ENCODE results near the gene VDR.

VDR gene

DNA sequence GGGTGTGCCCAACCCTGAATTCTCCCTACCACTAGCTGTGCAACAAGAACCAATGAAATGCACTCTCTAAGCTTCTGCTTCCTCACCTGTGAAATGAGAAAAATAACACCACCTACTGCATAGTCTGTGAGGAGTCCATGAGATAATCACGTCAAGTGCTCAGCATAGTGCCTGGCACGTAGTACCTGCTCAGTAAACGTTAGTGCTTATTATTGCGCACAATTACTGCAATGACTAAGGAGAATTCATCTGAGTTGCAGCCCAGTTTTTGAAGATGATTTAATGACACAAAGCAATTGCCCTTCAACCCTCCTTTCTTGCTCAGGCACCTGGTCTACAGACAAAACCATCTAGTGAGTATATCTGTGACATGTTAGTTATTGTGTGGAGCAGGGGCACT is 8.8 kb downstream of the VDR start:
- TF ChIP-seq, protein P1, sequence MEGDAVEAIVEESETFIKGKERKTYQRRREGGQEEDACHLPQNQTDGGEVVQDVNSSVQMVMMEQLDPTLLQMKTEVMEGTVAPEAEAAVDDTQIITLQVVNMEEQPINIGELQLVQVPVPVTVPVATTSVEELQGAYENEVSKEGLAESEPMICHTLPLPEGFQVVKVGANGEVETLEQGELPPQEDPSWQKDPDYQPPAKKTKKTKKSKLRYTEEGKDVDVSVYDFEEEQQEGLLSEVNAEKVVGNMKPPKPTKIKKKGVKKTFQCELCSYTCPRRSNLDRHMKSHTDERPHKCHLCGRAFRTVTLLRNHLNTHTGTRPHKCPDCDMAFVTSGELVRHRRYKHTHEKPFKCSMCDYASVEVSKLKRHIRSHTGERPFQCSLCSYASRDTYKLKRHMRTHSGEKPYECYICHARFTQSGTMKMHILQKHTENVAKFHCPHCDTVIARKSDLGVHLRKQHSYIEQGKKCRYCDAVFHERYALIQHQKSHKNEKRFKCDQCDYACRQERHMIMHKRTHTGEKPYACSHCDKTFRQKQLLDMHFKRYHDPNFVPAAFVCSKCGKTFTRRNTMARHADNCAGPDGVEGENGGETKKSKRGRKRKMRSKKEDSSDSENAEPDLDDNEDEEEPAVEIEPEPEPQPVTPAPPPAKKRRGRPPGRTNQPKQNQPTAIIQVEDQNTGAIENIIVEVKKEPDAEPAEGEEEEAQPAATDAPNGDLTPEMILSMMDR (IDR thresholded peaks at IDR 0.05), result no peak

DNA sequence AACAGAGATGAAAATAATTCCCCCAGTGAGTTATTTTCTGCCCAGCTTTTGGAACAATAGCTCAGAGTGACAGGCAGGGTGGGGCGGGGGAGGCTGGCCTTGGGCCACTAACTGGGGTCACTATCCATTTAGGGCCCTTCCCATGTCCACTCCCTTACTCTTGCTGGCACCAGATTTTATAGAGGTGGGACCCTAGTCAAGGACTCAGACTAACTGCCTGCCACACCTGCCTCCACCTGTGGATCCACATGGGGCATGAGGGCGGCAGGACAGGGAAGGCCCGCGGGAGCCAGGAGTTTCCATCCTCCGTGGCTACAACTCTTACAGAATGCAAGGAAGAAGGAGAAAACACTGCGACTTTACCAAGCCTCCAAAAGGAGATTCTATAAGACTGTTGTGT is 10.1 kb downstream of the VDR start:
- H3K36me3 ChIP-seq, result no peaks in the 10 kb centered on the region
- no peak overlapping the region for H3K4me3 ChIP-seq
- TF ChIP-seq, protein P1 (IDR thresholded peaks at IDR 0.05), result no peak
- H3K27ac ChIP-seq, result no peak overlapping the region
- intact Hi-C loops (cut with DNase I; ENCODE audit: low total_unique reads), result no loop called here
- H3K9me3 ChIP-seq, result no peaks in the 10 kb centered on the region
- H3K27me3 ChIP-seq, result peaks cover 0 to 9% of the 10 kb centered on the region in 2 donors
- H3K4me1 ChIP-seq, result peaks cover 0 to 21% (median 0%) of the 10 kb centered on the region in 4 donors
- no peak for DNase-seq

More for the DNA sequence above, 8.8 kb downstream of the VDR start:
- Histone ChIP-seq H3K4me3 (no peak overlapping the region), H3K27me3 (peaks cover 0 to 13% of the 10 kb centered on the region in 2 donors), H3K27ac (no peak overlapping the region), H3K9me3 (no peaks in the 10 kb centered on the region), H3K4me1 (peaks cover 0 to 31% (median 0%) of the 10 kb centered on the region in 4 donors), H3K36me3 (no peaks in the 10 kb centered on the region)
- intact Hi-C loops (cut with DNase I; ENCODE audit: low total_unique reads), result no loop called here
- DNase-seq, result no peak

DNA sequence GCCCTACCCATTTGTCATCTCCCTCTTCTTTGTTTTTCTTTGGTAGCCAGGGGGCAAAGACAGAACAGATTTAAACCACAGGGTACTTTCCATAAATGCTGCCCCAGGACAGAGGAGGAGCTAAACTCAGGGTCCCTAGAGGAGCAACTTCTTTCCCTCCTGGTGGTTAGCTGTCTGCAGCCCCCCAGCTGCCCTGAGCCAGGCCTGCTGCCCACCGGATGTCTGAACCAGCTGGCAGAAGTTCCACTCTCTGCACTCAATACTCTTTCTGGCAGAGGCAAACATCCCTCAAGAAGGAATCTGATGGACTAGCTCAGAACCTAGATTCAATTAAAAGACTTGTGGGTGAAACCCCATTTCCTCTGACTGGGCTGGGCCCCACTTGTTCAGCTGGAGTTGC is 10.7 kb downstream of the VDR start:
- Histone ChIP-seq H3K27me3 (peaks cover 0 to 9% of the 10 kb centered on the region in 2 donors), H3K4me1 (peaks cover 0 to 18% (median 0%) of the 10 kb centered on the region in 4 donors), H3K36me3 (no peaks in the 10 kb centered on the region), H3K9me3 (no peaks in the 10 kb centered on the region), H3K4me3 (no peak overlapping the region), H3K27ac (no peak overlapping the region)
- intact Hi-C loops (cut with DNase I; ENCODE audit: low total_unique reads), result no loop called here
- TF ChIP-seq, protein P1 (IDR thresholded peaks at IDR 0.05), result no peak
- no peak for DNase-seq

DNA sequence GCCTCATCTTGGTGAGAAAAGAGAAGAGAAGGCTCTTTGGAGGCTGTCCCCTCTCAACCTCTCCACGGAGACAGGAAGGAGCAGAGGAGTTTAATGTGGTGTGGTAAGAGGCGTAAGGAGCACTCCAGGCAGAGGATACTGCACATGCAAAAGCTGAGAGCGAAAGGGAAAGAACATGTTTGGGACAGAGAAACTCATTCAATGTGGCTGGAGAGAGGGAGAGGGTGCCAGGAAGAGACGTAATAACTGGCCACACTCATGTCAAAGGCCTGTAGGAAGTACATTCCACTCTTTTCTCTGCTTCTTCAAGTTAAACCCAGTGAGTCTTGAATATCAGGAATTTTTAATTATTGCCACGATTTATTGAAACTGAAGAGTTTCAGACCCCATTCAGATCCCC is 12.0 kb downstream of the VDR start:
- DNase-seq, result no peak
- H3K9me3 ChIP-seq, result no peaks in the 10 kb centered on the region
- no peak overlapping the region for H3K4me3 ChIP-seq
- peaks cover 0 to 9% of the 10 kb centered on the region in 2 donors for H3K27me3 ChIP-seq
- peaks cover 0 to 18% (median 0%) of the 10 kb centered on the region in 4 donors for H3K4me1 ChIP-seq
- H3K27ac ChIP-seq, result no peak overlapping the region
- H3K36me3 ChIP-seq, result no peaks in the 10 kb centered on the region
- TF ChIP-seq, protein P1 (IDR thresholded peaks at IDR 0.05), result no peak
- intact Hi-C loops (cut with DNase I; ENCODE audit: low total_unique reads), result no loop called here

DNA sequence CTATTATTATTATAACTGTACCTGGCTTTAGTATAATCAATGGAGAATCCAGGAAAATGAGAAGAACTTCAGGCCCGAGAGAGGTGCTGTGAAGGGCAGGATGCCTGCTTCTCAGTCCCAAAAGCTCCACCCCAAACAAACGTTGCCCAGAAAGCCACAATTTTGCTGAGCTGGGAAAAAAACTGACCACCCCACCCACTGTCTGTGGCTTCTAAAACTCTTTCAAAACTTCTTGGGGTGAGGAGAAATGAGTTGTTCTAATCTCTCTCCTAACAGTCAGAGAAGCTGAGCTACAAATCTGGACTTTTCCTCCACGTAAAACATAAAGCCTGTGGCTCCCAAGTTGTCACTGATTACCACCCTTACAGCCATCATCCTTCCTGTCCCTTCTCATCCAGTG is 13.4 kb downstream of the VDR start:
- peaks cover 0 to 13% (median 0%) of the 10 kb centered on the region in 4 donors for H3K4me1 ChIP-seq
- H3K27me3 ChIP-seq, result peaks cover 0 to 5% of the 10 kb centered on the region in 2 donors
- DNase-seq, result peak in 1 of 2 donors; percentile 41
- intact Hi-C loops (cut with DNase I; ENCODE audit: low total_unique reads), result no loop called here
- no peaks in the 10 kb centered on the region for H3K36me3 ChIP-seq
- H3K9me3 ChIP-seq, result no peaks in the 10 kb centered on the region
- no peak overlapping the region for H3K27ac ChIP-seq
- H3K4me3 ChIP-seq, result no peak overlapping the region
- TF ChIP-seq, protein P1 (IDR thresholded peaks at IDR 0.05), result no peak

DNA sequence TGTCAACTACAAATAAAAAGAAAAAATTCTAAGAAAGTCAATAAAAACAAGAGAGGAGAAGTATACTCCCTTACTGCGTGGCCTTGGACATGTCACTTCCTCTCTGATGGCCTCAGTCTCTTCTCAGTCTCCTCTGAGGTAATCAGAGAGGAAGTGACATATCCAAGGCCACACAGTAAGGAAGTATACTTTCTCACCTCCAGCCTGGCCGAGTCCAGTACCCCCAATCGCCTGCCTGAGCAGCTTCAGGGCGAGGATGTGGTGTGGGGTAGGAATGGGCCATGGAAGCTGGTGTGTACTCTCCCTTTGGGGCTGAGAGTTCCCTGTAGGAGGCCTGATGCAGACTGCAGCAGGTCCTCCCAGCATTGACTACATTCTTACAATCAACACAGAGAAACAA is 15.8 kb downstream of the VDR start:
- Histone ChIP-seq H3K9me3 (no peaks in the 10 kb centered on the region), H3K4me3 (no peak overlapping the region), H3K36me3 (no peaks in the 10 kb centered on the region), H3K4me1 (peaks cover 0 to 10% (median 0%) of the 10 kb centered on the region in 4 donors), H3K27me3 (no peaks in the 10 kb centered on the region), H3K27ac (no peak overlapping the region)
- TF ChIP-seq, protein P1 (IDR thresholded peaks at IDR 0.05), result no peak
- DNase-seq, result peak in 1 of 2 donors; percentile 46
- intact Hi-C loops (cut with DNase I; ENCODE audit: low total_unique reads), result no loop called here
